Neural progenitor cell (in vitro differentiated cells): ENCODE data around the gene SLC2A13. TPM values are rescaled to one million over a fixed set of nuclear protein-coding genes. Genes with fewer than 3 reads are reported as not detected.
A peak's percentile ranks its signal among the peaks of the same experiment; 100 is the strongest.
"Not testable (repeated sequence)": the region's sequence is repeated elsewhere in the genome, so short reads cannot be mapped to it uniquely, and the experiment has no call there.

Source experiments
- DNase-seq: peaks from one replicate; pipeline ENCODE4 v3.0.0-alpha.2; 2016; ENCODE audit warnings: low spot score
- H2AFZ ChIP-seq: fragments of 200-600 bp; sonication (generic); replicated peaks from 2 replicates; pipeline ENCODE4 v1.6.1; 2016; ENCODE audit warnings: antibody characterized with exemption
- H3F3A ChIP-seq: fragments of 200-600 bp; sonication (generic); 2 replicates; pipeline ENCODE4 v1.6.1; 2016; ENCODE audit warnings: antibody characterized with exemption, low read depth
- H3K27ac ChIP-seq: fragments of 200-600 bp; sonication (generic); 2 replicates; pipeline ENCODE4 v1.5.1; 2016; ENCODE audit warnings: mild to moderate bottlenecking
- H3K27me3 ChIP-seq: fragments of 200-600 bp; sonication (generic); 2 replicates; pipeline ENCODE4 v1.6.1; 2016; ENCODE audit warnings: mild to moderate bottlenecking, moderate library complexity
- H3K36me3 ChIP-seq: fragments of 200-600 bp; sonication (generic); 2 replicates; pipeline ENCODE4 v1.5.1; 2016
- H3K4me1 ChIP-seq: fragments of 200-600 bp; sonication (generic); 2 replicates; pipeline ENCODE4 v1.6.1; 2016; ENCODE audit warnings: mixed run types
- H3K4me2 ChIP-seq: fragments of 200-600 bp; sonication (generic); 2 replicates; pipeline ENCODE4 v1.6.1; 2016
- H3K4me3 ChIP-seq: fragments of 200-600 bp; sonication (generic); 2 replicates; pipeline ENCODE4 v1.5.1; 2016
- H3K79me2 ChIP-seq: fragments of 200-600 bp; sonication (generic); 2 replicates; pipeline ENCODE4 v1.6.1; 2016; ENCODE audit warnings: low read depth
- H3K9ac ChIP-seq: fragments of 200-600 bp; sonication (generic); 2 replicates; pipeline ENCODE4 v1.6.1; 2016
- H3K9me3 ChIP-seq: fragments of 200-600 bp; sonication (generic); 2 replicates; pipeline ENCODE4 v1.5.1; 2016; ENCODE audit warnings: low read depth
- H4K20me1 ChIP-seq: fragments of 200-600 bp; sonication (generic); 2 replicates; pipeline ENCODE4 v1.6.1; 2016; ENCODE audit warnings: low read depth
- H3K27ac Mint-ChIP-seq: 3 replicates; pipeline ENCODE4 v1.8.0; 2021; ENCODE audit warnings: mixed read lengths
- H3K27me3 Mint-ChIP-seq: 2 replicates; pipeline ENCODE4 v1.8.0; 2022; ENCODE audit warnings: low read depth, mild to moderate bottlenecking, inconsistent platforms, moderate library complexity, mixed read lengths; ENCODE audit not compliant: insufficient read depth
- H3K36me3 Mint-ChIP-seq: 3 replicates; pipeline ENCODE4 v1.8.0; 2021; ENCODE audit warnings: mixed read lengths
- H3K4me1 Mint-ChIP-seq: 3 replicates; pipeline ENCODE4 v1.8.0; 2021; ENCODE audit warnings: mixed read lengths
- H3K4me3 Mint-ChIP-seq: 3 replicates; pipeline ENCODE4 v1.8.0; 2021; ENCODE audit warnings: mild to moderate bottlenecking, moderate library complexity, mixed read lengths
- H3K9me3 Mint-ChIP-seq: 3 replicates; pipeline ENCODE4 v1.8.0; 2020; ENCODE audit warnings: mixed read lengths
- CTCF ChIP-seq: fragments of 200-600 bp; sonication (generic); IDR thresholded peaks from 2 replicates; pipeline ENCODE4 v1.5.1; 2017; ENCODE audit warnings: antibody characterized with exemption, mild to moderate bottlenecking
- EZH2 ChIP-seq: fragments of 200-600 bp; sonication (generic); IDR thresholded peaks from 2 replicates; pipeline ENCODE4 v1.6.1; 2017; ENCODE audit warnings: antibody characterized with exemption, mild to moderate bottlenecking, moderate library complexity
- EZH2phosphoT487 ChIP-seq: fragments of 200-600 bp; sonication (generic); IDR thresholded peaks from 2 replicates; pipeline ENCODE4 v1.6.1; 2017; ENCODE audit warnings: antibody characterized with exemption
- total RNA-seq: library from RNA; depleted of rRNA; stranded (reverse); fragments of >200 nt; gene quantifications from 2 replicates; pipeline ENCODE4 v1.2.3, GENCODE V29; 2015; ENCODE audit warnings: low replicate concordance

The SLC2A13 gene
- total RNA-seq, 1 donor from 2014 or later, result 11.1 TPM

- no peaks in the 10 kb centered on the region for H3K4me1 Mint-ChIP-seq
- H3K27me3 Mint-ChIP-seq, result no peaks in the 10 kb centered on the region
- Histone ChIP-seq H3K9ac (no peak overlapping the region), H2AFZ (no peak overlapping the region), H3K9me3 (no peaks in the 10 kb centered on the region), H3K79me2 (no peaks in the 10 kb centered on the region), H3K27me3 (no peaks in the 10 kb centered on the region), H3K4me2 (no peak overlapping the region), H3K36me3 (no peaks in the 10 kb centered on the region), H3K4me3 (no peak overlapping the region), H4K20me1 (no peaks in the 10 kb centered on the region), H3K27ac (no peak overlapping the region), H3F3A (no peaks in the 10 kb centered on the region), H3K4me1 (no peaks in the 10 kb centered on the region)
- TF ChIP-seq EZH2phosphoT487 (no peak), CTCF (no peak), EZH2 (no peak)
- no peaks in the 10 kb centered on the region for H3K9me3 Mint-ChIP-seq
- no peak for DNase-seq
- H3K27ac Mint-ChIP-seq, result no peak overlapping the region
- peaks cover 1% of the 10 kb centered on the region for H3K36me3 Mint-ChIP-seq
- H3K4me3 Mint-ChIP-seq, result no peak overlapping the region
Measured at GRCh38 chr12:39763890-39764169, 342.1 kb downstream of the SLC2A13 start.

- H3K9me3 Mint-ChIP-seq, result no peaks in the 10 kb centered on the region
- no peaks in the 10 kb centered on the region for H4K20me1 ChIP-seq
- H3K27me3 ChIP-seq, result no peaks in the 10 kb centered on the region
- H3K27ac Mint-ChIP-seq, result no peak overlapping the region
- H3F3A ChIP-seq, result no peaks in the 10 kb centered on the region
- H3K4me2 ChIP-seq, result no peak overlapping the region
- no peak overlapping the region for H3K9ac ChIP-seq
- H3K4me1 ChIP-seq, result no peaks in the 10 kb centered on the region
- H3K4me1 Mint-ChIP-seq, result no peaks in the 10 kb centered on the region
- H3K79me2 ChIP-seq, result no peaks in the 10 kb centered on the region
- peaks cover 1% of the 10 kb centered on the region for H3K36me3 Mint-ChIP-seq
- TF ChIP-seq EZH2 (no peak), EZH2phosphoT487 (no peak)
- no peak overlapping the region for H3K4me3 ChIP-seq
- no peaks in the 10 kb centered on the region for H3K27me3 Mint-ChIP-seq
- no peak overlapping the region for H2AFZ ChIP-seq
- H3K36me3 ChIP-seq, result no peaks in the 10 kb centered on the region
- H3K4me3 Mint-ChIP-seq, result no peak overlapping the region
- no peak for DNase-seq
- no peaks in the 10 kb centered on the region for H3K9me3 ChIP-seq
- no peak overlapping the region for H3K27ac ChIP-seq
Measured at GRCh38 chr12:39763071-39763889, 342.6 kb downstream of the SLC2A13 start.

GRCh38 chr12:39755478-39755877, 350.4 kb downstream of the SLC2A13 start:
- Mint-ChIP-seq H3K27me3 (no peaks in the 10 kb centered on the region), H3K27ac (no peak overlapping the region), H3K4me1 (peaks cover 13% of the 10 kb centered on the region), H3K9me3 (peaks cover 4% of the 10 kb centered on the region), H3K36me3 (peaks cover 1% of the 10 kb centered on the region), H3K4me3 (no peak overlapping the region)
- Histone ChIP-seq H3K27ac (no peak overlapping the region), H3K79me2 (no peaks in the 10 kb centered on the region), H3K27me3 (no peaks in the 10 kb centered on the region), H2AFZ (no peak overlapping the region), H3K9me3 (no peaks in the 10 kb centered on the region), H4K20me1 (no peaks in the 10 kb centered on the region), H3F3A (peaks cover 16% of the 10 kb centered on the region), H3K4me3 (no peak overlapping the region), H3K4me1 (peaks cover 12% of the 10 kb centered on the region), H3K36me3 (no peaks in the 10 kb centered on the region), H3K9ac (no peak overlapping the region), H3K4me2 (no peak overlapping the region)
- TF ChIP-seq EZH2phosphoT487 (no peak), EZH2 (no peak), CTCF (no peak)
- no peak for DNase-seq

GRCh38 chr12:39752482-39753137, 353.3 kb downstream of the SLC2A13 start:
- peaks cover 12% of the 10 kb centered on the region for H3K4me1 ChIP-seq
- H3K27me3 Mint-ChIP-seq, result no peaks in the 10 kb centered on the region
- H3K9ac ChIP-seq, result no peak overlapping the region
- peaks cover 14% of the 10 kb centered on the region for H3K9me3 Mint-ChIP-seq
- H2AFZ ChIP-seq, result peak overlapping the region; percentile 29
- no peak overlapping the region for H3K4me3 Mint-ChIP-seq
- no peaks in the 10 kb centered on the region for H3K9me3 ChIP-seq
- H3K4me1 Mint-ChIP-seq, result peaks cover 13% of the 10 kb centered on the region
- peak overlapping the region; percentile 55 for H3K27ac Mint-ChIP-seq
- H4K20me1 ChIP-seq, result no peaks in the 10 kb centered on the region
- H3K36me3 Mint-ChIP-seq, result peaks cover 1% of the 10 kb centered on the region
- peaks cover 16% of the 10 kb centered on the region for H3F3A ChIP-seq
- H3K79me2 ChIP-seq, result no peaks in the 10 kb centered on the region
- peak; percentile 36 for DNase-seq
- peak overlapping the region; percentile 40 for H3K4me2 ChIP-seq
- H3K27me3 ChIP-seq, result no peaks in the 10 kb centered on the region
- H3K27ac ChIP-seq, result peak overlapping the region; percentile 77
- no peak overlapping the region for H3K4me3 ChIP-seq
- no peaks in the 10 kb centered on the region for H3K36me3 ChIP-seq
- TF ChIP-seq CTCF (no peak), EZH2 (no peak), EZH2phosphoT487 (no peak)

GRCh38 chr12:39746151-39746550, 359.7 kb downstream of the SLC2A13 start:
- not testable (repeated sequence) for H2AFZ ChIP-seq, H3K4me1 ChIP-seq, H4K20me1 ChIP-seq, H3K27ac Mint-ChIP-seq, H3K36me3 ChIP-seq, H3K79me2 ChIP-seq, H3K27me3 Mint-ChIP-seq, H3K27me3 ChIP-seq, DNase-seq, H3F3A ChIP-seq, H3K4me3 ChIP-seq, H3K4me2 ChIP-seq, H3K9me3 ChIP-seq, H3K36me3 Mint-ChIP-seq, H3K4me3 Mint-ChIP-seq, H3K27ac ChIP-seq, H3K9ac ChIP-seq, H3K4me1 Mint-ChIP-seq
- peaks cover 25% of the 10 kb centered on the region for H3K9me3 Mint-ChIP-seq
